HCT116 (cell line): Measurements from ENCODE around the gene MOCS1. TPM values are rescaled to one million over a fixed set of nuclear protein-coding genes. Genes with fewer than 3 reads are reported as not detected.

Experiments
- ATAC-seq: fragments of 200-7000 bp; cut with Tn5 transposase; 2 replicates; pipeline ENCODE4 v1.9.1; 2020; ENCODE audit warnings: mild to moderate bottlenecking, moderate library complexity
- BruUV-seq: library from RNA; stranded (reverse); fragments of 400-500 nt; replicated peaks from 2 replicates; lab custom pipeline; 2021; lab: Mats Ljungman, UMichigan
- CTCF ChIA-PET: fragments of 300-600 bp; sonication (Branson Sonifier 250); formaldehyde crosslinking; loops from one replicate; lab custom pipeline; 2021; ENCODE audit warnings: antibody characterized with exemption; lab: Charles Lee
- POLR2A ChIA-PET: fragments of 300-600, 350-600 bp; sonication (Branson Sonifier 250); formaldehyde crosslinking; loops from one replicate; lab custom pipeline; 2021; ENCODE audit warnings: antibody characterized with exemption; lab: Charles Lee
- RAD21 ChIA-PET, 2 experiments: fragments of 300-600 bp; sonication (Branson Sonifier 250); formaldehyde crosslinking; loops; one replicate each; lab custom pipeline; 2023; ENCODE audit warnings: low total read pairs in 2 of 2; ENCODE audit not compliant: uncharacterized antibody in 2 of 2, unreplicated experiment in 2 of 2, low non-redundant PET in 1 of 2; lab: Charles Lee
- DNase-seq: peaks from one replicate; pipeline ENCODE4 v3.0.0-alpha.2; 2010; ENCODE audit warnings: low read depth, low spot score
- H2AFZ ChIP-seq: fragments of 200-600 bp; shearing (Covaris generic), sonication (generic); 2 replicates; pipeline ENCODE4 v1.6.1; 2017; ENCODE audit warnings: low read depth, mixed run types, mixed read lengths, antibody characterized with exemption, low read length; ENCODE audit not compliant: poor library complexity, severe bottlenecking
- H3K27ac ChIP-seq: 2 replicates; pipeline ENCODE4 v1.5.1; 2012; ENCODE audit warnings: low read depth, low read length
- H3K27me3 ChIP-seq: fragments of 200-600 bp; sonication (generic); 2 replicates; pipeline ENCODE4 v1.6.1; 2016; ENCODE audit warnings: mixed run types, low read length, mixed read lengths; ENCODE audit not compliant: insufficient read depth
- H3K36me3 ChIP-seq, 2 experiments: fragments of 200-500 bp in 1 of 2; fragments of 200-600 bp in 1 of 2; sonication (Bioruptor generic) in 1 of 2; sonication (generic) in 1 of 2; 2 replicates each; pipeline versions ENCODE4 v1.5.1 to v1.6.1; 2014 to 2016; ENCODE audit warnings: low read length in 2 of 2, inconsistent platforms in 1 of 2, mixed read lengths in 1 of 2, mixed run types in 1 of 2; ENCODE audit not compliant: insufficient read depth in 2 of 2, control insufficient read depth in 1 of 2
- H3K4me1 ChIP-seq, 2 experiments: fragments of 200-600 bp in 1 of 2; sonication (generic) in 1 of 2; 2 replicates each; pipeline versions ENCODE4 v1.5.1 to v1.6.1; 2012 to 2017; ENCODE audit warnings: low read length in 2 of 2, inconsistent platforms in 1 of 2, mild to moderate bottlenecking in 1 of 2, mixed read lengths in 1 of 2, mixed run types in 1 of 2, moderate library complexity in 1 of 2; ENCODE audit not compliant: insufficient read depth in 2 of 2, control insufficient read depth in 1 of 2
- H3K4me2 ChIP-seq: fragments of 200-600 bp; sonication (generic); 2 replicates; pipeline ENCODE4 v1.6.1; 2017; ENCODE audit warnings: mixed run types, low read length, mixed read lengths
- H3K4me3 ChIP-seq, 2 experiments: fragments of 200-600 bp in 1 of 2; sonication (generic) in 1 of 2; replicated peaks in 1 of 2; 2 replicates each; pipeline ENCODE4 v1.5.1; 2011 to 2016; ENCODE audit warnings: low read length in 2 of 2, control low read depth in 1 of 2, low read depth in 1 of 2, mild to moderate bottlenecking in 1 of 2, mixed read lengths in 1 of 2, mixed run types in 1 of 2
- H3K79me2 ChIP-seq: fragments of 200-600 bp; sonication (generic); 2 replicates; pipeline ENCODE4 v1.6.1; 2017; ENCODE audit warnings: mild to moderate bottlenecking, mixed run types, low read length, moderate library complexity, mixed read lengths; ENCODE audit not compliant: insufficient read depth
- H3K9ac ChIP-seq: fragments of 200-600 bp; sonication (generic); 2 replicates; pipeline ENCODE4 v1.6.1; 2016; ENCODE audit warnings: low read length, mixed read lengths
- H3K9me2 ChIP-seq: fragments of 200-600 bp; sonication (generic), shearing (Covaris generic); 2 replicates; pipeline ENCODE4 v1.6.1; 2017; ENCODE audit warnings: mixed run types, mild to moderate bottlenecking, moderate library complexity; ENCODE audit not compliant: insufficient read depth
- H3K9me3 ChIP-seq, 2 experiments: fragments of 200-500 bp in 1 of 2; fragments of 200-600 bp in 1 of 2; sonication (Bioruptor generic) in 1 of 2; sonication (generic) in 1 of 2; 2 replicates each; pipeline ENCODE4 v1.6.1; 2014 to 2017; ENCODE audit warnings: low read length in 2 of 2, mixed read lengths in 2 of 2, inconsistent platforms in 1 of 2, low read depth in 1 of 2, mild to moderate bottlenecking in 1 of 2, mixed run types in 1 of 2, moderate library complexity in 1 of 2; ENCODE audit not compliant: control insufficient read depth in 1 of 2, insufficient read depth in 1 of 2
- H4K20me1 ChIP-seq: fragments of 200-600 bp; sonication (generic), shearing (Covaris generic); 2 replicates; pipeline ENCODE4 v1.6.1; 2017; ENCODE audit warnings: mixed run types, mild to moderate bottlenecking, moderate library complexity; ENCODE audit not compliant: insufficient read depth
- ELF1 ChIP-seq: IDR thresholded peaks from 2 replicates; pipeline ENCODE4 v1.6.1; 2012; ENCODE audit warnings: low read depth, borderline replicate concordance
- FOSL1 ChIP-seq: IDR thresholded peaks from 2 replicates; pipeline ENCODE4 v1.6.1; 2012; ENCODE audit warnings: low read depth
- RAD21 ChIP-seq: IDR thresholded peaks from 2 replicates; pipeline ENCODE4 v1.6.1; 2012; ENCODE audit warnings: low read depth, mild to moderate bottlenecking
- SP1 ChIP-seq: IDR thresholded peaks from 2 replicates; pipeline ENCODE4 v1.6.1; 2012; ENCODE audit warnings: low read depth
- SRF ChIP-seq: IDR thresholded peaks from 2 replicates; pipeline ENCODE4 v1.6.1; 2012; ENCODE audit warnings: low read depth
- intact Hi-C: fragments of 100-400 bp; cut with micrococcal nuclease; formaldehyde crosslinking; loops from 2 replicates; pipeline ENCODE4 v1.10.0; 2022
- total RNA-seq: library from RNA; stranded (reverse); gene quantifications from one replicate; pipeline ENCODE4 v1.2.1, GENCODE V29; 2021; ENCODE audit not compliant: unreplicated experiment

The MOCS1 gene
- total RNA-seq, 1 experiment from 2014 or later, result 9.3 TPM

DNA sequence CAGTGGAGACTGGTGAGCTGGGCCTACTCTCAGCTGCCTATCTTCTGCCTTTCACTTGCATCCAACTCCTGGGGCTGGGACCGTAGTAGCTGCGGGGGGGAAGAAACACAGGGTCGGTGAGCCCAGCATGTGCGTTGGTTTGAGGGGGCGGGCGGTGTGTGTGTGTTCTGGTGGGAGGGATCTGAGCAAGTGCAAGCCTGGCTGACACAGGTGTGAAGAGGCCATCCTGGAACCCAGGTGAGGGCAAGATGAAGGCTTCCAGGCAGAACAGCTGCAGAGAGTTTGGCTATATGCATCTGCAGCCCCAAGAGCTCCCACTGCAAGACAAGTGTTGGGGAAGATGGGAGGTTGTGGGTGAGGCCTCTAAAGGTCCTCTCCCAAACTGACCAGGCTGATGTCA lies 30.6 kb downstream of the MOCS1 start:
- TF ChIP-seq SRF (no peak), ELF1 (no peak)
- TF ChIP-seq, all 23 proteins: peak for 0
- ChIA-PET CTCF (no interaction called here), RAD21 (no interaction called here), POLR2A (no interaction called here)
- DNase-seq, result no peak
- no peak for ATAC-seq
- Histone ChIP-seq H2AFZ (no peak overlapping the region), H3K4me2 (no peak overlapping the region), H3K79me2 (no peaks in the 10 kb centered on the region), H3K4me1 (no peaks in the 10 kb centered on the region), H3K27ac (no peak overlapping the region), H3K27me3 (peaks cover 15% of the 10 kb centered on the region; the same call in 1 of the 2 replicates), H4K20me1 (no peaks in the 10 kb centered on the region), H3K9ac (no peak overlapping the region), H3K36me3 (no peaks in the 10 kb centered on the region), H3K9me2 (no peaks in the 10 kb centered on the region), H3K4me3 (no peak overlapping the region), H3K9me3 (no peaks in the 10 kb centered on the region)
- BruUV-seq, result no TSS peak
- intact Hi-C loops, result no loop called here

DNA sequence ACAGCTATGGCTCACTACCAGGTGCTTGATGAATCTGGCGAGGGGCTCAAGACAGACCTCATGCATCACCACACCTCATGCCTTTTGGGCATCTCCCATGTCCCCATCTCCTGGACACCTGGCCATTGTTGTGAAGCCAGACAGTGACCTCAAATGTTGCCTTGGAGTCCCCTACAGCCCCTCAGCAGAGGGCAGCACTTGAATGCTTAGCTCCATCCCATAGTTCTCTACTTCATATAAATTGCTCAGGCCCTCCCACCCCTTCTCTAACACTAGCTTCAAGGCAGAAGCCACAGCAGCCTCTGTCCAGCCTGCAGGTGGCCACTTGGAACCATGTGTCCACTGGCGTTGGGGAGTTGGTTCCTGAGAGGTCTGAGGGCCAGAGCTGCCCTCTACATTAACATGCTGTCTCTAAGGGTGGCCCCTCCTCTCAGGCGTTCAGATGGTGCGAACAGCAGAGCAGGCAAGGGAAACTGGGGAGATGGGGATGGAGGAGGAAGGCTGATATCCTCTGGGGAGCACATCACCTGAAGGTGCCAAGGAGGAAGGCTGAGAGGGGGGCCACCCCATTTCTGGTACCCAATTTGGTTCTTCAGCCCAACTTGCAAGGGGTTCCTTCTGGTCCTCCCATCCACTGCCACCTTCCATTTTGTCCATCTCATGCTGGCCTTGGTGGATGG lies 31.3 kb downstream of the MOCS1 start:
- ChIA-PET RAD21 (no interaction called here), POLR2A (no interaction called here), CTCF (no interaction called here)
- Histone ChIP-seq H4K20me1 (no peaks in the 10 kb centered on the region), H3K9me2 (no peaks in the 10 kb centered on the region), H3K79me2 (no peaks in the 10 kb centered on the region), H3K9me3 (no peaks in the 10 kb centered on the region), H2AFZ (no peak overlapping the region), H3K27ac (no peak overlapping the region), H3K4me1 (no peaks in the 10 kb centered on the region), H3K27me3 (peaks cover 16% of the 10 kb centered on the region; the same call in 1 of the 2 replicates), H3K36me3 (no peaks in the 10 kb centered on the region), H3K4me2 (no peak overlapping the region), H3K4me3 (no peak overlapping the region), H3K9ac (no peak overlapping the region)
- BruUV-seq, result no TSS peak
- TF ChIP-seq FOSL1, result no peak
- peak; percentile 33; the same call in 1 of the 2 replicates for TF ChIP-seq RAD21
- no peak for TF ChIP-seq SP1
- peak; percentile 44 for ATAC-seq
- intact Hi-C loops, result no loop called here
- no peak for DNase-seq
